Activated T-cell treated with anti-CD3 and anti-CD28 coated beads, Interleukin-2, amount 50 U/mL, for 24 hours (primary cell): ENCODE data around the gene SNAPC3.
"Not testable (repeated sequence)": the region's sequence is repeated elsewhere in the genome, so short reads cannot be mapped to it uniquely, and the experiment has no call there.

Experiments used
- DNase-seq: peaks from one replicate; pipeline ENCODE4 v3.0.0-alpha.2; 2020
- H3K27ac Mint-ChIP-seq: 2 replicates; pipeline ENCODE4 v1.8.0; 2020; ENCODE audit warnings: mild to moderate bottlenecking, mixed read lengths
- H3K27me3 Mint-ChIP-seq: 2 replicates; pipeline ENCODE4 v1.8.0; 2020; ENCODE audit warnings: mixed read lengths
- H3K36me3 Mint-ChIP-seq: 2 replicates; pipeline ENCODE4 v1.8.0; 2020; ENCODE audit warnings: low read depth, mixed read lengths
- H3K4me1 Mint-ChIP-seq: 2 replicates; pipeline ENCODE4 v1.8.0; 2020; ENCODE audit warnings: low read depth, mixed read lengths
- H3K4me3 Mint-ChIP-seq: 2 replicates; pipeline ENCODE4 v1.8.0; 2020; ENCODE audit warnings: mild to moderate bottlenecking, moderate library complexity, mixed read lengths
- H3K9me3 Mint-ChIP-seq: 2 replicates; pipeline ENCODE4 v1.8.0; 2020; ENCODE audit warnings: mixed read lengths

SNAPC3 gene

GRCh38 chr9:15422372-15423230, at the start of gene SNAPC3:
Gene SNAPC3, plus strand, starts transcription at chr9:15422876. Its CDS starts 4 bp downstream, at chr9:15422880.
- Mint-ChIP-seq H3K4me1 (peaks cover 38% of the 10 kb centered on the region), H3K9me3 (no peaks in the 10 kb centered on the region), H3K36me3 (peaks cover 38% of the 10 kb centered on the region)

GRCh38 chr9:15373881-15374280, 48.8 kb upstream of the SNAPC3 start:
- no peak for DNase-seq
- no peak overlapping the region for H3K4me3 Mint-ChIP-seq
- peaks cover 6% of the 10 kb centered on the region for H3K9me3 Mint-ChIP-seq
- no peaks in the 10 kb centered on the region for H3K27me3 Mint-ChIP-seq
- no peak overlapping the region for H3K27ac Mint-ChIP-seq
- no peaks in the 10 kb centered on the region for H3K36me3 Mint-ChIP-seq
- H3K4me1 Mint-ChIP-seq = no peaks in the 10 kb centered on the region

More at GRCh38 chr9:15422372-15423230, at the start of gene SNAPC3:
- peak within 1 kb of the TSS; percentile 94 for H3K4me3 Mint-ChIP-seq
- DNase-seq = peak; percentile 96
- peak within 1 kb of the TSS; percentile 93 for H3K27ac Mint-ChIP-seq
- no peaks in the 10 kb centered on the region for H3K27me3 Mint-ChIP-seq

GRCh38 chr9:15374310-15374709, 48.4 kb upstream of the SNAPC3 start:
- no peak overlapping the region for H3K4me3 Mint-ChIP-seq
- DNase-seq = no peak
- H3K36me3 Mint-ChIP-seq = no peaks in the 10 kb centered on the region
- no peak overlapping the region for H3K27ac Mint-ChIP-seq
- H3K9me3 Mint-ChIP-seq = peaks cover 6% of the 10 kb centered on the region
- H3K4me1 Mint-ChIP-seq = no peaks in the 10 kb centered on the region
- peaks cover under 1% of the 10 kb centered on the region for H3K27me3 Mint-ChIP-seq

- Mint-ChIP-seq H3K9me3 (peaks cover 6% of the 10 kb centered on the region), H3K4me1 (no peaks in the 10 kb centered on the region), H3K27me3 (peaks cover 6% of the 10 kb centered on the region), H3K36me3 (no peaks in the 10 kb centered on the region), H3K27ac (no peak overlapping the region), H3K4me3 (no peak overlapping the region)
- DNase-seq = no peak
These were observed 47.9 kb upstream of the SNAPC3 start for GRCh38 chr9:15374825-15375224.

- DNase-seq = no peak
- H3K27ac Mint-ChIP-seq = no peak overlapping the region
- no peaks in the 10 kb centered on the region for H3K4me1 Mint-ChIP-seq
- no peaks in the 10 kb centered on the region for H3K36me3 Mint-ChIP-seq
- no peak overlapping the region for H3K4me3 Mint-ChIP-seq
- H3K9me3 Mint-ChIP-seq = peaks cover 6% of the 10 kb centered on the region
- peaks cover 12% of the 10 kb centered on the region for H3K27me3 Mint-ChIP-seq
These were observed 44.8 kb upstream of the SNAPC3 start for GRCh38 chr9:15377625-15378540.

GRCh38 chr9:15379317-15379716, 43.4 kb upstream of the SNAPC3 start:
- H3K36me3 Mint-ChIP-seq, H3K4me1 Mint-ChIP-seq, H3K4me3 Mint-ChIP-seq, H3K27ac Mint-ChIP-seq, H3K9me3 Mint-ChIP-seq, DNase-seq: not testable (repeated sequence)
- peaks cover 12% of the 10 kb centered on the region for H3K27me3 Mint-ChIP-seq

GRCh38 chr9:15379888-15380287, 42.8 kb upstream of the SNAPC3 start:
- not testable (repeated sequence) for H3K4me1 Mint-ChIP-seq, H3K27ac Mint-ChIP-seq, H3K9me3 Mint-ChIP-seq, H3K4me3 Mint-ChIP-seq, H3K36me3 Mint-ChIP-seq, DNase-seq
- peaks cover 12% of the 10 kb centered on the region for H3K27me3 Mint-ChIP-seq

- Mint-ChIP-seq H3K4me3 (no peak overlapping the region), H3K27me3 (peaks cover 12% of the 10 kb centered on the region), H3K27ac (no peak overlapping the region), H3K9me3 (no peaks in the 10 kb centered on the region), H3K36me3 (no peaks in the 10 kb centered on the region), H3K4me1 (peaks cover 1% of the 10 kb centered on the region)
- DNase-seq = no peak
These were observed 41.2 kb upstream of the SNAPC3 start for GRCh38 chr9:15381491-15381890.

- Mint-ChIP-seq H3K27ac (no peak overlapping the region), H3K36me3 (no peaks in the 10 kb centered on the region), H3K4me1 (peaks cover 1% of the 10 kb centered on the region), H3K9me3 (no peaks in the 10 kb centered on the region), H3K4me3 (no peak overlapping the region), H3K27me3 (peaks cover 2% of the 10 kb centered on the region)
- no peak for DNase-seq
These were observed 36.2 kb upstream of the SNAPC3 start for GRCh38 chr9:15386465-15386864.

- H3K4me3 Mint-ChIP-seq = no peak overlapping the region
- no peaks in the 10 kb centered on the region for H3K27me3 Mint-ChIP-seq
- H3K4me1 Mint-ChIP-seq = peaks cover 1% of the 10 kb centered on the region
- H3K36me3 Mint-ChIP-seq = no peaks in the 10 kb centered on the region
- H3K9me3 Mint-ChIP-seq = no peaks in the 10 kb centered on the region
- no peak for DNase-seq
- H3K27ac Mint-ChIP-seq = no peak overlapping the region
These were observed 33.5 kb upstream of the SNAPC3 start for GRCh38 chr9:15389173-15389572.

- Mint-ChIP-seq H3K4me3 (no peak overlapping the region), H3K27ac (no peak overlapping the region), H3K36me3 (no peaks in the 10 kb centered on the region), H3K9me3 (no peaks in the 10 kb centered on the region), H3K27me3 (no peaks in the 10 kb centered on the region), H3K4me1 (peaks cover 1% of the 10 kb centered on the region)
- DNase-seq = no peak
These were observed 33.0 kb upstream of the SNAPC3 start for GRCh38 chr9:15389631-15390030.

- no peaks in the 10 kb centered on the region for H3K27me3 Mint-ChIP-seq
- H3K36me3 Mint-ChIP-seq = no peaks in the 10 kb centered on the region
- peaks cover 1% of the 10 kb centered on the region for H3K4me1 Mint-ChIP-seq
- no peak for DNase-seq
- H3K27ac Mint-ChIP-seq = no peak overlapping the region
- no peaks in the 10 kb centered on the region for H3K9me3 Mint-ChIP-seq
- H3K4me3 Mint-ChIP-seq = no peak overlapping the region
These were observed 32.5 kb upstream of the SNAPC3 start for GRCh38 chr9:15390201-15390600.

- Mint-ChIP-seq H3K36me3 (no peaks in the 10 kb centered on the region), H3K27ac (no peak overlapping the region), H3K4me1 (no peaks in the 10 kb centered on the region), H3K27me3 (no peaks in the 10 kb centered on the region), H3K9me3 (no peaks in the 10 kb centered on the region), H3K4me3 (no peak overlapping the region)
- DNase-seq = no peak
These were observed 30.3 kb upstream of the SNAPC3 start for GRCh38 chr9:15392363-15392762.

GRCh38 chr9:15400281-15400941, 22.3 kb upstream of the SNAPC3 start:
- Mint-ChIP-seq H3K9me3 (peaks cover 14% of the 10 kb centered on the region), H3K27me3 (no peaks in the 10 kb centered on the region), H3K4me3 (no peak overlapping the region), H3K4me1 (no peaks in the 10 kb centered on the region), H3K27ac (no peak overlapping the region), H3K36me3 (no peaks in the 10 kb centered on the region)
- DNase-seq = no peak
